Activated CD4-positive, alpha-beta T cell treated with anti-CD3 and anti-CD28 coated beads, Interleukin-2, amount 50 U/mL, for 24 hours (primary cell): ENCODE results near the gene SREK1IP1.

Source experiments
- DNase-seq, 2 donors: peaks; one replicate each; pipeline ENCODE4 v3.0.0-alpha.2; 2020; ENCODE audit warnings: low read depth in 1 of 2, low spot score in 1 of 2

The SREK1IP1 gene

GRCh38 chr5:64688391-64688790, 80.1 kb downstream of the SREK1IP1 start:
- DNase-seq, result no peak

- no peak for DNase-seq
These were observed 82.6 kb downstream of the SREK1IP1 start for GRCh38 chr5:64685866-64686265.

GRCh38 chr5:64682608-64683007, 85.9 kb downstream of the SREK1IP1 start:
- DNase-seq, result no peak

- no peak for DNase-seq
These were observed 88.2 kb downstream of the SREK1IP1 start for GRCh38 chr5:64680289-64680688.

- no peak for DNase-seq
These were observed 90.1 kb downstream of the SREK1IP1 start for GRCh38 chr5:64678374-64678773.

DNA sequence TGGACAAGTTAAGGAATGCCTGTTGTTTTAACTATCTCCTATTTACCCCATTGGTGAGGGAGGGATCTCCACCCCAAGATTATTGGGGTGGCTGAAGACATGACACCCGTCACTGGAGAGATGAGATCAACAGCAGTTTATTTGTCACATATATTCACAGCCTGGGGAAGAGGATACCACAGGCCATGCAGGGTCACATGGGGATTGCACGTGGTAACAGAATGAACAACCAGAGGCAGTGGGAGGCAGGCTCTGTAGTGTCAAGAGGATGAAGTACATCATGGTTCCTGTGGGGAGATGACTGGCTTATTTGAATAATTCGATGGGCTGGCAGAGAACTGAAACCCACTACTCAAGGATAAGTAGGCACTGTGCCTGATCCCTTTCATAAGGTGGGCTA, 96.8 kb downstream of the SREK1IP1 start:
- DNase-seq, result no peak

DNA sequence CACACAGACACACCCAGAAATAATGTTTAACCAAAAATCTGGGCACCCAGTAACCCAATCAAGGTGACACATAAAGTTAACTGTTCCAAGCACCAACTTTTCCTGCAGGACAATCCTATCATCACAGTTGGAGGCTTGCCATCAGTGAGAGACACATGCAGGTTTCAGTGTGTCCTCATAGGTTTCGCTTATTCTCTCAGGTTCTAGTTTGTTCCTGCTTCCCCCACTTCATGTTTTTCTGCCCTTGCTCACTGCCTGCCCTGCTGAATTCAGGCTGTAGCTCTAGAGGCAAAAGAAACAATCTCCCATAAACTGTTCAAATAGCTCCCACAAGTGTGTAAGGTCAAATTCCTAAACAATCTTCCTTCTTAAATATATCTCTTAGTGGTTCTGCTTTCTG, 98.2 kb downstream of the SREK1IP1 start:
- no peak for DNase-seq
